CD14-positive monocyte (primary cell): Measurements from ENCODE around the gene HDAC4. TPM values are rescaled to one million over a fixed set of nuclear protein-coding genes. Genes with fewer than 3 reads are reported as not detected.

ENCODE experiments used
- DNase-seq, 3 donors: peaks; one replicate each; pipeline ENCODE4 v3.0.0-alpha.2; 2011 to 2022
- H2AFZ ChIP-seq: 2 replicates; pipeline ENCODE4 v1.6.0; 2012; ENCODE audit warnings: mild to moderate bottlenecking, low read depth, low read length, inconsistent platforms; ENCODE audit not compliant: insufficient read depth, poor library complexity, severe bottlenecking
- H3K27ac ChIP-seq, 2 donors: 1 replicate in 1 of 2; 2 replicates in 1 of 2; pipeline ENCODE4 v1.5.1; 2012 to 2013; ENCODE audit warnings: low read length in 2 of 2, control low read depth in 1 of 2, inconsistent platforms in 1 of 2, low read depth in 1 of 2, mild to moderate bottlenecking in 1 of 2
- H3K27me3 ChIP-seq, 2 donors: one replicate each; pipeline versions ENCODE4 v1.6.0 to v1.6.1; 2011 to 2013; ENCODE audit warnings: low read length in 2 of 2; ENCODE audit not compliant: control insufficient read depth in 2 of 2, insufficient read depth in 2 of 2
- H3K36me3 ChIP-seq, 2 donors: replicated peaks in 1 of 2; 1 replicate in 1 of 2; 2 replicates in 1 of 2; pipeline versions ENCODE4 v1.5.1 to v1.6.1; 2012 to 2013; ENCODE audit warnings: low read length in 2 of 2, control low read depth in 1 of 2, inconsistent platforms in 1 of 2, mild to moderate bottlenecking in 1 of 2; ENCODE audit not compliant: insufficient read depth in 2 of 2, control insufficient read depth in 1 of 2
- H3K4me1 ChIP-seq, 2 donors: 1 replicate in 1 of 2; 2 replicates in 1 of 2; pipeline versions ENCODE4 v1.5.1 to v1.6.1; 2012 to 2013; ENCODE audit warnings: low read length in 2 of 2, control low read depth in 1 of 2, inconsistent platforms in 1 of 2, mild to moderate bottlenecking in 1 of 2, moderate library complexity in 1 of 2; ENCODE audit not compliant: insufficient read depth in 2 of 2, control insufficient read depth in 1 of 2
- H3K4me2 ChIP-seq: replicated peaks from 2 replicates; pipeline ENCODE3; 2012; ENCODE audit warnings: low read length, moderate library complexity, mild to moderate bottlenecking; ENCODE audit not compliant: poor library complexity, severe bottlenecking; ENCODE audit errors: extremely low read depth
- H3K4me3 ChIP-seq, 3 experiments: fragments of 200-600 bp in 1 of 3; sonication (generic) in 1 of 3; replicated peaks in 1 of 3; 1 replicate in 2 of 3; 2 replicates in 1 of 3; pipeline ENCODE4 v1.5.1; 2011 to 2013; ENCODE audit warnings: low read length in 3 of 3, mild to moderate bottlenecking in 3 of 3, control low read depth in 2 of 3, low read depth in 2 of 3, inconsistent platforms in 1 of 3, moderate library complexity in 1 of 3
- H3K79me2 ChIP-seq: 2 replicates; pipeline ENCODE4 v1.6.0; 2012; ENCODE audit warnings: mild to moderate bottlenecking, control low read depth, inconsistent platforms, low read length, moderate library complexity; ENCODE audit not compliant: insufficient read depth
- H3K9ac ChIP-seq: 2 replicates; pipeline ENCODE4 v1.6.0; 2017; ENCODE audit warnings: low read length, mild to moderate bottlenecking; ENCODE audit not compliant: insufficient read depth, poor library complexity, severe bottlenecking
- H3K9me3 ChIP-seq, 2 donors: replicated peaks in 1 of 2; 1 replicate in 1 of 2; 2 replicates in 1 of 2; pipeline versions ENCODE4 v1.5.1 to v1.6.1; 2012 to 2013; ENCODE audit warnings: low read length in 2 of 2, control low read depth in 1 of 2; ENCODE audit not compliant: control insufficient read depth in 1 of 2, insufficient read depth in 1 of 2
- H4K20me1 ChIP-seq: 2 replicates; pipeline ENCODE4 v1.6.0; 2012; ENCODE audit warnings: mild to moderate bottlenecking, low read length, control low read depth, moderate library complexity; ENCODE audit not compliant: insufficient read depth
- H3K27ac Mint-ChIP-seq, 7 donors: one replicate each; pipeline ENCODE4 v1.8.0; 2020; ENCODE audit warnings: mild to moderate bottlenecking in 7 of 7, mixed read lengths in 7 of 7, moderate library complexity in 6 of 7, inconsistent platforms in 2 of 7
- H3K27me3 Mint-ChIP-seq, 3 donors: one replicate each; pipeline ENCODE4 v1.8.0; 2021 to 2022; ENCODE audit warnings: low read depth in 3 of 3, mild to moderate bottlenecking in 3 of 3, mixed read lengths in 3 of 3, moderate library complexity in 3 of 3, inconsistent platforms in 1 of 3
- H3K36me3 Mint-ChIP-seq, 2 donors: one replicate each; pipeline ENCODE4 v1.8.0; 2020; ENCODE audit warnings: mixed read lengths in 2 of 2, inconsistent platforms in 1 of 2, mild to moderate bottlenecking in 1 of 2
- H3K4me1 Mint-ChIP-seq: one replicate; pipeline ENCODE4 v1.8.0; 2020; ENCODE audit warnings: mild to moderate bottlenecking, mixed read lengths
- H3K4me3 Mint-ChIP-seq, 2 donors: one replicate each; pipeline ENCODE4 v1.8.0; 2020; ENCODE audit warnings: mild to moderate bottlenecking in 2 of 2, mixed read lengths in 2 of 2, moderate library complexity in 1 of 2
- H3K9me3 Mint-ChIP-seq, 7 donors: one replicate each; pipeline ENCODE4 v1.8.0; 2020 to 2022; ENCODE audit warnings: mixed read lengths in 7 of 7, mild to moderate bottlenecking in 6 of 7, moderate library complexity in 6 of 7, inconsistent platforms in 2 of 7
- CTCF ChIP-seq: fragments of 200-600 bp; IDR thresholded peaks from one replicate; pipeline ENCODE4 v1.8.0; 2022; ENCODE audit warnings: antibody characterized with exemption, mild to moderate bottlenecking
- WGBS: methylation state at CpG from one replicate; pipeline ENCODE4 v1.1.5; 2013; ENCODE audit warnings: missing lambda C conversion rate; ENCODE audit not compliant: insufficient coverage; 5-methylcytosine and 5-hydroxymethylcytosine counted together
- intact Hi-C, 2 donors: fragments of 100-400 bp; cut with micrococcal nuclease; formaldehyde crosslinking; loops; one replicate each; pipeline versions ENCODE4 v1.15.0 to v1.15.1; 2023
- polyA plus RNA-seq, 3 donors: library from polyadenylated mRNA; depleted of rRNA in 1 of 3; unstranded in 2 of 3; stranded (reverse) in 1 of 3; fragments of 300-500 nt in 2 of 3; fragments of >200 nt in 1 of 3; fragmentation: Illumina TruSeq in 2 of 3; gene quantifications; 1 replicate in 2 of 3; 2 replicates in 1 of 3; pipeline ENCODE4 v1.2.3, GENCODE V29; 2012 to 2021

HDAC4 gene
- polyA plus RNA-seq, 3 donors, result 3.3 to 23.0 (median 4.5) TPM

GRCh38 chr2:239431536-239431935 lies 30.7 kb upstream of the HDAC4 start:
- Histone ChIP-seq H3K27ac (no peak overlapping the region), H3K4me2 (no peak overlapping the region), H3K9me3 (peaks cover 9 to 11% of the 10 kb centered on the region in 2 donors), H3K36me3 (no peaks in the 10 kb centered on the region), H3K4me1 (peaks cover 7 to 8% of the 10 kb centered on the region in 2 donors), H2AFZ (no peak overlapping the region), H3K27me3 (no peaks in the 10 kb centered on the region), H3K4me3 (no peak overlapping the region), H3K79me2 (no peaks in the 10 kb centered on the region), H4K20me1 (no peaks in the 10 kb centered on the region), H3K9ac (no peak overlapping the region)
- Mint-ChIP-seq H3K9me3 (peaks cover 5 to 17% (median 12%) of the 10 kb centered on the region in 7 donors), H3K4me3 (no peak overlapping the region), H3K4me1 (peaks cover 11% of the 10 kb centered on the region), H3K36me3 (peaks cover 0 to 5% of the 10 kb centered on the region in 2 donors), H3K27ac (no peak overlapping the region), H3K27me3 (peaks cover 0 to 5% (median 4%) of the 10 kb centered on the region in 3 donors)
- no peak for TF ChIP-seq CTCF
- no peak for DNase-seq
- 100% methylated on average over 1 of the region's 5 CpGs for WGBS
- intact Hi-C loops, result no loop called here

- Histone ChIP-seq H2AFZ (no peak overlapping the region), H3K4me2 (no peak overlapping the region), H3K79me2 (no peaks in the 10 kb centered on the region), H4K20me1 (no peaks in the 10 kb centered on the region), H3K9ac (no peak overlapping the region), H3K4me1 (no peaks in the 10 kb centered on the region), H3K27me3 (no peaks in the 10 kb centered on the region), H3K36me3 (no peaks in the 10 kb centered on the region), H3K9me3 (peaks cover 9 to 11% of the 10 kb centered on the region in 2 donors), H3K27ac (no peak overlapping the region), H3K4me3 (no peak overlapping the region)
- H3K4me1 Mint-ChIP-seq, result peaks cover 3% of the 10 kb centered on the region
- no peak for DNase-seq
- H3K27me3 Mint-ChIP-seq, result peaks cover 0 to 8% (median 6%) of the 10 kb centered on the region in 3 donors
- H3K4me3 Mint-ChIP-seq, result no peak overlapping the region
- H3K9me3 Mint-ChIP-seq, result peaks cover 5 to 15% (median 12%) of the 10 kb centered on the region in 7 donors
- no peak overlapping the region for H3K27ac Mint-ChIP-seq
- intact Hi-C loops, result no loop called here
- H3K36me3 Mint-ChIP-seq, result peaks cover 0 to 5% of the 10 kb centered on the region in 2 donors
- 88% methylated on average over 9 of the region's 12 CpGs for WGBS
- TF ChIP-seq CTCF, result no peak
These were observed 28.9 kb upstream of the HDAC4 start for GRCh38 chr2:239429473-239430350.
